ENCODE measurements around the gene SMARCC2.

DNA sequence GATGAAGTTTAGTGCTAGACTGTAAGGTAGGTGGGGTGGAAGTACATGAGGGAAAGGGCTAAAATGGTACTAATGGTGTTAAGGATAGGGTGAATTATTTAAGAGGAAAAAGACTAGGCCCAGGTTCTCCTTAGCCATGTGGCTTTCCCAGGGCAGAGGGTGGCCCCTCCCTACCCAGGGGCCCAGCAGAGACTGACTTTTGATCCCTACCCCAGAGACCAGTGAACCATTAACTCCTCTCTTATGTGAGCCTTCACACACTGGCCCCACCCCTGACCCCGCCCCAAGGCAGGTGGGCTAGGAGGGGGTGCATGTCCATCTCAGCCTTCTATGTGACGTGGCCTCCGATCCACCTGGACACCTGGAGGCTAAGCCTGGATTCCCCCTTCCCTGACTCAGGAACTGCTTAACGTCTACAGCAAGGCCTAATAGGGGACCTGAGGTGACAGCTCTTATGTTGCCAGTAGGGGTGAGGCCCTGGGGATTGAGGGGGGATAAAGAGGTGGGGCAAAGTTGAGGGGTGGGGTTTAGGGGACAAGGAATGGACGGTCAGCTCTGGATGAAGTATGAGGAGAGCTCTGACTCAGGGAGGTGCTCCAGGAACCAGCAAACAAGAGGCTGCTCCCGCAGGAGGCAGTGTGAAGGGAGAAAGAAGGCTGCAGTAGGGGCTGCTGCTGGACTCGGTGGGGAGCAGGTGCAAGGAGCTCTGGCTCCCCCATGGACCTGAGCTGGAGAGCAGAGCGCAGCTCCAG, 41.3 kb upstream of the SMARCC2 start:
- TF ChIP-seq, protein P1, sequence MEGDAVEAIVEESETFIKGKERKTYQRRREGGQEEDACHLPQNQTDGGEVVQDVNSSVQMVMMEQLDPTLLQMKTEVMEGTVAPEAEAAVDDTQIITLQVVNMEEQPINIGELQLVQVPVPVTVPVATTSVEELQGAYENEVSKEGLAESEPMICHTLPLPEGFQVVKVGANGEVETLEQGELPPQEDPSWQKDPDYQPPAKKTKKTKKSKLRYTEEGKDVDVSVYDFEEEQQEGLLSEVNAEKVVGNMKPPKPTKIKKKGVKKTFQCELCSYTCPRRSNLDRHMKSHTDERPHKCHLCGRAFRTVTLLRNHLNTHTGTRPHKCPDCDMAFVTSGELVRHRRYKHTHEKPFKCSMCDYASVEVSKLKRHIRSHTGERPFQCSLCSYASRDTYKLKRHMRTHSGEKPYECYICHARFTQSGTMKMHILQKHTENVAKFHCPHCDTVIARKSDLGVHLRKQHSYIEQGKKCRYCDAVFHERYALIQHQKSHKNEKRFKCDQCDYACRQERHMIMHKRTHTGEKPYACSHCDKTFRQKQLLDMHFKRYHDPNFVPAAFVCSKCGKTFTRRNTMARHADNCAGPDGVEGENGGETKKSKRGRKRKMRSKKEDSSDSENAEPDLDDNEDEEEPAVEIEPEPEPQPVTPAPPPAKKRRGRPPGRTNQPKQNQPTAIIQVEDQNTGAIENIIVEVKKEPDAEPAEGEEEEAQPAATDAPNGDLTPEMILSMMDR (IDR thresholded peaks at IDR 0.05): no peak
- TF ChIP-seq EP300 (IDR thresholded peaks at IDR 0.05) (no peak), POLR2A (IDR thresholded peaks at IDR 0.05) (no peak)

All from ovary (tissue), 3 donors.